NB4 (cell line): Measurements from ENCODE around the gene ATP2B1.

Experiments
- CTCF ChIP-seq: IDR thresholded peaks from one replicate; pipeline ENCODE4 v1.5.1; 2012; ENCODE audit warnings: low read depth, low read length
- MAX ChIP-seq: IDR thresholded peaks from 2 replicates; pipeline ENCODE4 v1.6.1; 2011; ENCODE audit warnings: low read depth, low read length
- MYC ChIP-seq: IDR thresholded peaks from 2 replicates; pipeline ENCODE4 v1.6.1; 2011; ENCODE audit warnings: low read depth, low read length
- POLR2A ChIP-seq: IDR thresholded peaks from 2 replicates; pipeline ENCODE4 v1.6.1; 2011; ENCODE audit warnings: mild to moderate bottlenecking; ENCODE audit not compliant: insufficient read length; ENCODE audit errors: extremely low read depth

- TF ChIP-seq CTCF (no peak), POLR2A (no peak), MAX (no peak), MYC (no peak)
These were observed 133.3 kb downstream of the ATP2B1 start for GRCh38 chr12:89575374-89575773.
